H9 (cell line): ENCODE results near the gene TARS2. TPM values are rescaled to one million over a fixed set of nuclear protein-coding genes. Genes with fewer than 3 reads are reported as not detected.

Source experiments
- DNase-seq: peaks from one replicate; pipeline ENCODE4 v3.0.0-alpha.2; 2017
- H2AFZ ChIP-seq: one replicate; pipeline ENCODE4 v1.6.1; 2013; ENCODE audit warnings: mild to moderate bottlenecking, low read length, control low read depth, moderate library complexity
- H2AK5ac ChIP-seq: 2 replicates; pipeline ENCODE4 v1.6.1; 2013; ENCODE audit warnings: low read length, control low read depth, mixed read lengths; ENCODE audit not compliant: insufficient read length
- H2BK120ac ChIP-seq: one replicate; pipeline ENCODE4 v1.6.1; 2013; ENCODE audit warnings: low read depth, mild to moderate bottlenecking, low read length, control low read depth, inconsistent platforms; ENCODE audit not compliant: poor library complexity, severe bottlenecking
- H2BK12ac ChIP-seq: 2 replicates; pipeline ENCODE4 v1.6.1; 2013; ENCODE audit warnings: low read length, control low read depth, mixed read lengths, low read depth; ENCODE audit not compliant: insufficient read length
- H2BK15ac ChIP-seq: 2 replicates; pipeline ENCODE4 v1.6.1; 2013; ENCODE audit warnings: low read depth, low read length, control low read depth
- H2BK20ac ChIP-seq: one replicate; pipeline ENCODE4 v1.6.1; 2013; ENCODE audit warnings: low read depth, mild to moderate bottlenecking, low read length, control low read depth, inconsistent platforms; ENCODE audit not compliant: poor library complexity, severe bottlenecking
- H2BK5ac ChIP-seq: 2 replicates; pipeline ENCODE4 v1.6.1; 2013; ENCODE audit warnings: low read length, control low read depth, mixed read lengths; ENCODE audit not compliant: insufficient read length
- H3K14ac ChIP-seq: 2 replicates; pipeline ENCODE4 v1.6.1; 2013; ENCODE audit warnings: low read length, control low read depth; ENCODE audit not compliant: insufficient read depth
- H3K18ac ChIP-seq: 2 replicates; pipeline ENCODE4 v1.6.1; 2013; ENCODE audit warnings: low read depth, mild to moderate bottlenecking, mixed read lengths, low read length, control low read depth; ENCODE audit not compliant: insufficient read length
- H3K23ac ChIP-seq: 2 replicates; pipeline ENCODE4 v1.6.1; 2013; ENCODE audit warnings: low read length, control low read depth, mixed read lengths, low read depth; ENCODE audit not compliant: insufficient read length
- H3K23me2 ChIP-seq: 2 replicates; pipeline ENCODE4 v1.6.1; 2013; ENCODE audit warnings: low read depth, mild to moderate bottlenecking, mixed read lengths, low read length, control low read depth; ENCODE audit not compliant: insufficient read length, poor library complexity, severe bottlenecking
- H3K27ac ChIP-seq: 2 replicates; pipeline ENCODE4 v1.5.1; 2013; ENCODE audit warnings: low read length, control low read depth, mixed read lengths, low read depth; ENCODE audit not compliant: insufficient read length
- H3K27me3 ChIP-seq: 2 replicates; pipeline ENCODE4 v1.6.1; 2013; ENCODE audit warnings: low read length, control low read depth, inconsistent platforms; ENCODE audit not compliant: insufficient read depth
- H3K4ac ChIP-seq: 2 replicates; pipeline ENCODE4 v1.6.1; 2013; ENCODE audit warnings: low read depth, mild to moderate bottlenecking, control low read depth, inconsistent platforms, low read length, moderate library complexity
- H3K4me1 ChIP-seq: 2 replicates; pipeline ENCODE4 v1.6.1; 2013; ENCODE audit warnings: low read length, control low read depth, inconsistent platforms; ENCODE audit not compliant: insufficient read depth
- H3K4me2 ChIP-seq: 2 replicates; pipeline ENCODE4 v1.6.1; 2013; ENCODE audit warnings: low read length, control low read depth, mixed read lengths; ENCODE audit not compliant: insufficient read length, insufficient read depth
- H3K56ac ChIP-seq: 2 replicates; pipeline ENCODE4 v1.6.1; 2013; ENCODE audit warnings: low read depth, mild to moderate bottlenecking, mixed read lengths, low read length, control low read depth; ENCODE audit not compliant: insufficient read length
- H3K79me1 ChIP-seq: 2 replicates; pipeline ENCODE4 v1.6.1; 2013; ENCODE audit warnings: low read depth, mild to moderate bottlenecking, moderate library complexity, low read length, control low read depth, inconsistent platforms; ENCODE audit not compliant: insufficient read depth, poor library complexity, severe bottlenecking
- H3K79me2 ChIP-seq: 2 replicates; pipeline ENCODE4 v1.6.1; 2013; ENCODE audit warnings: low read length, control low read depth, inconsistent platforms; ENCODE audit not compliant: insufficient read depth
- H3K9ac ChIP-seq: 2 replicates; pipeline ENCODE4 v1.6.1; 2013; ENCODE audit warnings: low read length, control low read depth, mixed read lengths; ENCODE audit not compliant: insufficient read length; ENCODE audit errors: extremely low read depth
- H3K9me3 ChIP-seq: one replicate; pipeline ENCODE4 v1.6.1; 2013; ENCODE audit warnings: low read depth, low read length, inconsistent platforms; ENCODE audit not compliant: control insufficient read depth
- H3T11ph ChIP-seq: one replicate; pipeline ENCODE4 v1.6.1; 2013; ENCODE audit warnings: mild to moderate bottlenecking, low read length, control low read depth, inconsistent platforms
- H4K20me1 ChIP-seq: one replicate; pipeline ENCODE4 v1.6.1; 2013; ENCODE audit not compliant: control insufficient read depth, insufficient read length, insufficient read depth
- H4K5ac ChIP-seq: 2 replicates; pipeline ENCODE4 v1.6.1; 2013; ENCODE audit warnings: low read depth, mild to moderate bottlenecking, mixed read lengths, low read length, control low read depth; ENCODE audit not compliant: insufficient read length
- H4K8ac ChIP-seq: replicated peaks from 2 replicates; pipeline ENCODE4 v1.6.1; 2013; ENCODE audit warnings: low read length, control low read depth, mixed read lengths, low read depth; ENCODE audit not compliant: insufficient read length
- H4K91ac ChIP-seq: 2 replicates; pipeline ENCODE4 v1.6.1; 2013; ENCODE audit warnings: low read depth, mild to moderate bottlenecking, moderate library complexity, mixed read lengths, low read length, control low read depth; ENCODE audit not compliant: insufficient read length
- H3K27ac Mint-ChIP-seq, 3 experiments: 2 replicates in 2 of 3; 3 replicates in 1 of 3; pipeline ENCODE4 v1.8.0; 2020 to 2021; ENCODE audit warnings: mixed read lengths in 3 of 3, mild to moderate bottlenecking in 1 of 3, moderate library complexity in 1 of 3
- H3K27me3 Mint-ChIP-seq: 2 replicates; pipeline ENCODE4 v1.8.0; 2021; ENCODE audit warnings: low read depth, mild to moderate bottlenecking, moderate library complexity, mixed read lengths
- H3K36me3 Mint-ChIP-seq, 3 experiments: 2 replicates in 2 of 3; 3 replicates in 1 of 3; pipeline ENCODE4 v1.8.0; 2020 to 2021; ENCODE audit warnings: low read depth in 3 of 3, mixed read lengths in 3 of 3; ENCODE audit not compliant: insufficient read depth in 1 of 3
- H3K4me1 Mint-ChIP-seq, 2 experiments: 2 replicates each; pipeline ENCODE4 v1.8.0; 2020; ENCODE audit warnings: mixed read lengths in 2 of 2
- H3K4me3 Mint-ChIP-seq, 2 experiments: 2 replicates in 1 of 2; 3 replicates in 1 of 2; pipeline ENCODE4 v1.8.0; 2020 to 2021; ENCODE audit warnings: mild to moderate bottlenecking in 2 of 2, mixed read lengths in 2 of 2, moderate library complexity in 1 of 2
- H3K9me3 Mint-ChIP-seq, 2 experiments: 2 replicates in 1 of 2; 3 replicates in 1 of 2; pipeline ENCODE4 v1.8.0; 2020; ENCODE audit warnings: mild to moderate bottlenecking in 2 of 2, mixed read lengths in 2 of 2, moderate library complexity in 1 of 2
- CTCF ChIP-seq: fragments of 200-600 bp; sonication (generic); conservative IDR thresholded peaks from 3 replicates; pipeline ENCODE4 v1.8.0; 2021; ENCODE audit warnings: antibody characterized with exemption, mild to moderate bottlenecking
- WGBS: extraction: QIAGEN DNeasy Blood & Tissue Kit; methylation state at CpG from one replicate; pipeline ENCODE4 v1.1.7; 2013; ENCODE audit warnings: missing lambda C conversion rate, low lambda C conversion rate, mixed read lengths; ENCODE audit not compliant: insufficient read length; ENCODE audit errors: extremely low coverage; 5-methylcytosine and 5-hydroxymethylcytosine counted together
- total RNA-seq: library from RNA; stranded (reverse); gene quantifications from 2 replicates; pipeline ENCODE4 v1.2.1, GENCODE V29; 2021

The TARS2 gene
- total RNA-seq, 1 experiment from 2014 or later = 36.5 TPM

- Histone ChIP-seq H3K27me3 (no peaks in the 10 kb centered on the region), H3K9ac (no peak overlapping the region), H3T11ph (no peak overlapping the region), H2AFZ (no peak overlapping the region), H3K23me2 (no peaks in the 10 kb centered on the region), H4K91ac (no peak overlapping the region), H2BK5ac (no peak overlapping the region), H3K23ac (no peak overlapping the region), H4K5ac (no peak overlapping the region), H3K4me2 (no peak overlapping the region), H2BK120ac (no peak overlapping the region), H2BK12ac (no peak overlapping the region), H3K27ac (no peak overlapping the region), H3K18ac (no peak overlapping the region), H2AK5ac (no peak overlapping the region), H2BK20ac (no peak overlapping the region), H3K4ac (no peak overlapping the region), H3K56ac (no peak overlapping the region), H3K14ac (no peak overlapping the region), H3K79me1 (no peaks in the 10 kb centered on the region), H3K79me2 (no peaks in the 10 kb centered on the region), H3K9me3 (no peaks in the 10 kb centered on the region), H4K20me1 (no peaks in the 10 kb centered on the region), H2BK15ac (no peak overlapping the region), H4K8ac (no peak overlapping the region), H3K4me1 (no peaks in the 10 kb centered on the region; the same call in 1 of the 2 replicates)
- peaks cover 9 to 16% of the 10 kb centered on the region in 2 experiments for H3K4me1 Mint-ChIP-seq
- H3K27me3 Mint-ChIP-seq = no peaks in the 10 kb centered on the region
- no peaks in the 10 kb centered on the region for H3K9me3 Mint-ChIP-seq
- no CpG with 5 or more reads among the region's 1 CpG for WGBS
- no peak overlapping the region; a peak in 1 of 7 replicates for H3K27ac Mint-ChIP-seq
- H3K4me3 Mint-ChIP-seq = no peak overlapping the region
- TF ChIP-seq CTCF = no peak
- DNase-seq = no peak
- peaks cover 32 to 61% (median 49%) of the 10 kb centered on the region in 3 experiments for H3K36me3 Mint-ChIP-seq
These were observed 17.9 kb upstream of the TARS2 start for GRCh38 chr1:150469291-150469690.
